COLO668 (cell line): ENCODE measurements around the gene PRMT7.

ENCODE experiments used
- DNase-seq: peaks from one replicate; lab custom pipeline; 2025; ENCODE audit not compliant: unreplicated experiment; lab: John Stamatoyannopoulos, UW

The PRMT7 gene

GRCh38 chr16:68373528-68374245, 62.9 kb downstream of the PRMT7 start:
- DNase-seq: peak; percentile 15

- no peak for DNase-seq
Measured at GRCh38 chr16:68374246-68374805, 63.5 kb downstream of the PRMT7 start.

GRCh38 chr16:68374961-68375660, 64.3 kb downstream of the PRMT7 start:
- DNase-seq: no peak

- DNase-seq: no peak
Measured at GRCh38 chr16:68375801-68376536, 65.2 kb downstream of the PRMT7 start.

GRCh38 chr16:68376590-68376989, 65.8 kb downstream of the PRMT7 start:
- no peak for DNase-seq

- no peak for DNase-seq
Measured at GRCh38 chr16:68377221-68377620, 66.4 kb downstream of the PRMT7 start.

- no peak for DNase-seq
Measured at GRCh38 chr16:68377667-68378393, 67.0 kb downstream of the PRMT7 start.

- no peak for DNase-seq
Measured at GRCh38 chr16:68378436-68379415, 67.9 kb downstream of the PRMT7 start.

- no peak for DNase-seq
Measured at GRCh38 chr16:68379472-68380347, 68.9 kb downstream of the PRMT7 start.

GRCh38 chr16:68380348-68380670, 69.5 kb downstream of the PRMT7 start:
- DNase-seq: no peak

GRCh38 chr16:68380676-68381362, 70.0 kb downstream of the PRMT7 start:
- DNase-seq: no peak

- no peak for DNase-seq
Measured at GRCh38 chr16:68381363-68381724, 70.5 kb downstream of the PRMT7 start.

GRCh38 chr16:68382296-68382718, 71.5 kb downstream of the PRMT7 start:
- peak; percentile 35 for DNase-seq

- no peak for DNase-seq
Measured at GRCh38 chr16:68383858-68384257, 73.0 kb downstream of the PRMT7 start.

- peak; percentile 18 for DNase-seq
Measured at GRCh38 chr16:68384288-68385161, 73.7 kb downstream of the PRMT7 start.

- DNase-seq: no peak
Measured at GRCh38 chr16:68385371-68385770, 74.6 kb downstream of the PRMT7 start.

- DNase-seq: peak; percentile 74
Measured at GRCh38 chr16:68386628-68387027, 75.8 kb downstream of the PRMT7 start.
